Keratinocyte (primary cell): ENCODE results near the gene PIAS1. TPM values are rescaled to one million over a fixed set of nuclear protein-coding genes. Genes with fewer than 3 reads are reported as not detected.

ENCODE experiments used
- DNase-seq: peaks from one replicate; pipeline ENCODE4 v3.0.0-alpha.2; 2011; ENCODE audit warnings: low read depth, missing footprints, low spot score
- FAIRE-seq: peaks from 2 replicates; lab custom pipeline; 2011; peaks lifted over from hg19 to GRCh38; lab: Jason Lieb, UNC
- H2AFZ ChIP-seq: 2 replicates; pipeline ENCODE4 v1.6.0; 2012; ENCODE audit warnings: low read length, control low read depth, inconsistent platforms; ENCODE audit not compliant: control insufficient read depth
- H3K27ac ChIP-seq: 2 replicates; pipeline ENCODE4 v1.5.1; 2011; ENCODE audit warnings: low read length; ENCODE audit not compliant: control insufficient read depth, insufficient read depth
- H3K27me3 ChIP-seq: 3 replicates; pipeline ENCODE4 v1.6.0; 2011; ENCODE audit warnings: low read length; ENCODE audit not compliant: control insufficient read depth, insufficient read depth; ENCODE audit errors: extremely low read depth
- H3K36me3 ChIP-seq, 2 experiments: 2 replicates in 1 of 2; 3 replicates in 1 of 2; pipeline ENCODE4 v1.5.1; 2011; ENCODE audit warnings: low read length in 2 of 2, mild to moderate bottlenecking in 1 of 2; ENCODE audit not compliant: control insufficient read depth in 2 of 2, insufficient read depth in 2 of 2; ENCODE audit errors: extremely low read depth in 1 of 2
- H3K4me1 ChIP-seq: 3 replicates; pipeline ENCODE4 v1.5.1; 2011; ENCODE audit warnings: low read length; ENCODE audit not compliant: control insufficient read depth, insufficient read depth; ENCODE audit errors: extremely low read depth
- H3K4me2 ChIP-seq: 3 replicates; pipeline ENCODE4 v1.6.0; 2011; ENCODE audit warnings: low read depth, low read length; ENCODE audit not compliant: control insufficient read depth, insufficient read depth; ENCODE audit errors: extremely low read depth
- H3K4me3 ChIP-seq, 3 experiments: fragments of 200-600 bp in 1 of 3; sonication (generic) in 1 of 3; 2 replicates in 2 of 3; 3 replicates in 1 of 3; pipeline ENCODE4 v1.5.1; 2011 to 2016; ENCODE audit warnings: low read length in 3 of 3, mild to moderate bottlenecking in 3 of 3, control low read depth in 2 of 3, inconsistent platforms in 1 of 3, low read depth in 1 of 3, mixed read lengths in 1 of 3, mixed run types in 1 of 3, moderate library complexity in 1 of 3; ENCODE audit not compliant: control insufficient read depth in 2 of 3, insufficient read depth in 2 of 3; ENCODE audit errors: extremely low read depth in 1 of 3
- H3K79me2 ChIP-seq: 2 replicates; pipeline ENCODE4 v1.6.0; 2012; ENCODE audit warnings: low read length; ENCODE audit not compliant: control insufficient read depth, insufficient read depth
- H3K9ac ChIP-seq: 3 replicates; pipeline ENCODE4 v1.6.0; 2011; ENCODE audit warnings: low read length; ENCODE audit not compliant: control insufficient read depth, insufficient read depth; ENCODE audit errors: extremely low read depth
- H3K9me1 ChIP-seq: 3 replicates; pipeline ENCODE4 v1.6.0; 2011; ENCODE audit warnings: low read length; ENCODE audit not compliant: control insufficient read depth, insufficient read depth; ENCODE audit errors: extremely low read depth
- H3K9me3 ChIP-seq: 2 replicates; pipeline ENCODE4 v1.5.1; 2012; ENCODE audit warnings: low read depth, low read length; ENCODE audit not compliant: control insufficient read depth
- H4K20me1 ChIP-seq: 3 replicates; pipeline ENCODE4 v1.6.0; 2011; ENCODE audit warnings: low read length; ENCODE audit not compliant: control insufficient read depth, insufficient read depth; ENCODE audit errors: extremely low read depth
- CTCF ChIP-seq, 3 experiments: IDR thresholded peaks in 1 of 3; conservative IDR thresholded peaks in 1 of 3; optimal IDR thresholded peaks in 1 of 3; 2 replicates in 2 of 3; 3 replicates in 1 of 3; pipeline versions ENCODE3 to v1.5.1; 2011; ENCODE audit warnings: low read length in 3 of 3, mild to moderate bottlenecking in 3 of 3, moderate library complexity in 2 of 3, control low read depth in 1 of 3, inconsistent platforms in 1 of 3; ENCODE audit not compliant: insufficient read depth in 2 of 3; ENCODE audit errors: extremely low read depth in 1 of 3
- EZH2 ChIP-seq: IDR thresholded peaks from one replicate; pipeline ENCODE4 v1.6.1; 2012; ENCODE audit warnings: inconsistent platforms, mild to moderate bottlenecking, low read length, moderate library complexity
- dilution Hi-C: fragments of 300-500 bp; cut with MboI; formaldehyde crosslinking; loops from one replicate; pipeline ENCODE4 v1.7.0; 2020; ENCODE audit warnings: low sequenced_read_pairs; ENCODE audit not compliant: extremely low pct_ligation_motif_present
- polyA plus RNA-seq, 5 experiments: library from polyadenylated mRNA; depleted of rRNA in 3 of 5; stranded (reverse) in 3 of 5; stranded (forward) in 1 of 5; unstranded in 1 of 5; fragments of >200 nt; gene quantifications; 1 replicate in 1 of 5; 2 replicates in 3 of 5; 3 replicates in 1 of 5; pipeline versions ENCODE4 v1.2.1 to v1.2.3, GENCODE V29; 2011 to 2012; ENCODE audit warnings: missing spikeins in 2 of 5, low read depth in 1 of 5, low replicate concordance in 1 of 5

The PIAS1 gene
- polyA plus RNA-seq, 1 donor (not counting 4 experiments of a cell fraction or from before 2014, with no cell fraction given): 58.2 TPM

DNA sequence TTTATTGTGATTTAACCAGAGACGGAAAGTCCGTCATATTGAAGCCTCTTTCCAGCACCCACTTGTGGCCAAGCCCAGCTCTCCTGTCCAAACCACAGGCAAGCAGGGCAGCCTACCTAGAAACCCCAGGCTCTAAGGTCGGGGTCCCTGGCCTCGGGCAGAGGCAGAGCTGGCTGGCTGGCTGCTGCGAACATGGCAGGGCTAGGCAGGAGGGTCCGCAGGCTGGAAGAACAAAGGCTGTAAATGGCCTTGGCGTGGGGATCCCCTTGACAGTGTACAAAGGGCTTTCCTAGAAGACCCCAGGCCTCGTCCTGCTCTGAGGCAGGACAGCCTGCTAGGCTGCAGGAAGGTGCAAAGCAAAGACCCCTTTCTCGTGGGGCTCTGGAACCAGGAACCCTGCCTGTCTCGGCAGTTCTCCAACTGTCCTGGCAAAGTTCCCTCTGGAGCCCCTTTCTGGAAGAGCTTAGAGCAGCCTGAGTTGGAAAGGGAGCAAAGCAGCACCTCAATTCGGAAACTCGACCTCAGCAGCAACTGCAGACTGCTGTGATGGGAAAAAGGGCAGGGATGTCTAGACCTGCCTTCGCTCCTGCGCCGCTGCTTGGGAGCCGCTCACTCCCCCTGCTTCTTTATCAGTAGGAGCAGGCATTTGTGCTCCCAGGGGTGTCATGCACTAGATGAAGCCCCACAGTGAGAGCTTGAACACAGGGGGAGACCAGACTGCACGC, 142.5 kb downstream of the PIAS1 start:
- H3K36me3 ChIP-seq: peaks cover 10 to 22% of the 10 kb centered on the region in 2 experiments
- no peaks in the 10 kb centered on the region for H3K9me3 ChIP-seq
- H3K4me1 ChIP-seq: no peaks in the 10 kb centered on the region
- dilution Hi-C loops: no loop called here
- H4K20me1 ChIP-seq: no peaks in the 10 kb centered on the region
- H3K27me3 ChIP-seq: no peaks in the 10 kb centered on the region
- no peak for DNase-seq
- TF ChIP-seq CTCF (optimal IDR thresholded peaks at IDR 0.05 in 1 of 3, IDR thresholded peaks at IDR 0.05 in 1 of 3, conservative IDR thresholded peaks at IDR 0.05 in 1 of 3; ENCODE audit: extremely low read depth in 1 of 3, insufficient read depth in 2 of 3, low read length in 3 of 3) (no peak), EZH2 (no peak)
- H3K9me1 ChIP-seq: no peaks in the 10 kb centered on the region
- no peak overlapping the region for H3K4me2 ChIP-seq
- H3K27ac ChIP-seq: no peak overlapping the region
- H3K79me2 ChIP-seq: no peaks in the 10 kb centered on the region
- H3K4me3 ChIP-seq: no peak overlapping the region
- FAIRE-seq: no peak
- no peak overlapping the region for H3K9ac ChIP-seq
- no peak overlapping the region for H2AFZ ChIP-seq

DNA sequence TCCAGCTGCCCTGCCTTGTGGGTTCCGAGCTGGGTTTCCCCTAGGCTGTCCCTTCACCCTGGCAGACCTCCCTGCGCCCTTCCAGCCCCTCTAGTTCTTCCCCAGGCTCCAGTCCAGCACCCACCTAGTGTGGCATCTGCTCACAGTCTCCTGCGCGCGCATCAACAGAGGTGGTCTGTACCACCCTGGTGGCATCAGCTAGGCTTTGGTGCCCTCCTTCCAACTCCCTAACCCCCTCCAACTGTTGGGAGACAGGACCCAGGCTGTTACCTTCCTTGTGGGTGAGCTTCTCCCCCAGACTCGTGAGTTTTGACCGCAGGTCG, 143.0 kb downstream of the PIAS1 start:
- peaks cover 10 to 19% of the 10 kb centered on the region in 2 experiments for H3K36me3 ChIP-seq
- no peaks in the 10 kb centered on the region for H3K79me2 ChIP-seq
- H3K9me3 ChIP-seq: no peaks in the 10 kb centered on the region
- H3K4me3 ChIP-seq: no peak overlapping the region
- H3K27ac ChIP-seq: no peak overlapping the region
- no peak for TF ChIP-seq CTCF (optimal IDR thresholded peaks at IDR 0.05 in 1 of 3, IDR thresholded peaks at IDR 0.05 in 1 of 3, conservative IDR thresholded peaks at IDR 0.05 in 1 of 3; ENCODE audit: extremely low read depth in 1 of 3, insufficient read depth in 2 of 3, low read length in 3 of 3)
- TF ChIP-seq EZH2: no peak
- no peaks in the 10 kb centered on the region for H4K20me1 ChIP-seq
- no peaks in the 10 kb centered on the region for H3K9me1 ChIP-seq
- H3K27me3 ChIP-seq: no peaks in the 10 kb centered on the region
- no peak overlapping the region for H2AFZ ChIP-seq
- FAIRE-seq (no peak), DNase-seq (no peak)
- dilution Hi-C loops: no loop called here
- no peak overlapping the region for H3K4me2 ChIP-seq
- H3K4me1 ChIP-seq: no peaks in the 10 kb centered on the region
- H3K9ac ChIP-seq: no peak overlapping the region
